Measurements from ENCODE around the gene ADRB1.

ADRB1 gene

GRCh38 chr10:114026189-114027040, 17.3 kb upstream of the ADRB1 start:
- DNase-seq = no peak

- DNase-seq = no peak
Observed at GRCh38 chr10:114027041-114027394, 16.6 kb upstream of the ADRB1 start.

- DNase-seq = no peak
Observed at GRCh38 chr10:114027951-114028350, 15.7 kb upstream of the ADRB1 start.

GRCh38 chr10:114028425-114028824, 15.2 kb upstream of the ADRB1 start:
- no peak for DNase-seq

- DNase-seq = no peak
Observed at GRCh38 chr10:114029655-114030054, 14.0 kb upstream of the ADRB1 start.

- no peak for DNase-seq
Observed at GRCh38 chr10:114030140-114030539, 13.5 kb upstream of the ADRB1 start.

GRCh38 chr10:114031073-114031972, 12.3 kb upstream of the ADRB1 start:
- no peak for DNase-seq

GRCh38 chr10:114033566-114033965, 10.1 kb upstream of the ADRB1 start:
- DNase-seq = no peak

GRCh38 chr10:114034923-114035645, 8.6 kb upstream of the ADRB1 start:
- no peak for DNase-seq

- no peak for DNase-seq
Observed at GRCh38 chr10:114035791-114036190, 7.9 kb upstream of the ADRB1 start.

GRCh38 chr10:114038819-114039218, 4.8 kb upstream of the ADRB1 start:
- no peak for DNase-seq

- no peak for DNase-seq
Observed at GRCh38 chr10:114041166-114041565, 2.5 kb upstream of the ADRB1 start.

- DNase-seq = no peak
Observed at GRCh38 chr10:114042895-114043531, 653 bp upstream of the ADRB1 start.

- DNase-seq = no peak
Observed at GRCh38 chr10:114044247-114045135, 825 bp downstream of the ADRB1 start.

GRCh38 chr10:114045136-114046086, 1.7 kb downstream of the ADRB1 start:
- no peak for DNase-seq

- DNase-seq = no peak
Observed at GRCh38 chr10:114046087-114046458, 2.4 kb downstream of the ADRB1 start.

- DNase-seq = no peak
Observed at GRCh38 chr10:114048472-114048871, 4.8 kb downstream of the ADRB1 start.

- DNase-seq = no peak
Observed at GRCh38 chr10:114051714-114052113, 8.0 kb downstream of the ADRB1 start.

- DNase-seq = no peak
Observed at GRCh38 chr10:114052255-114052654, 8.6 kb downstream of the ADRB1 start.

GRCh38 chr10:114053946-114054345, 10.3 kb downstream of the ADRB1 start:
- no peak for DNase-seq

- DNase-seq = no peak
Observed at GRCh38 chr10:114057855-114058254, 14.2 kb downstream of the ADRB1 start.
